Measurements from ENCODE around the gene FOXO4.

The FOXO4 gene

DNA sequence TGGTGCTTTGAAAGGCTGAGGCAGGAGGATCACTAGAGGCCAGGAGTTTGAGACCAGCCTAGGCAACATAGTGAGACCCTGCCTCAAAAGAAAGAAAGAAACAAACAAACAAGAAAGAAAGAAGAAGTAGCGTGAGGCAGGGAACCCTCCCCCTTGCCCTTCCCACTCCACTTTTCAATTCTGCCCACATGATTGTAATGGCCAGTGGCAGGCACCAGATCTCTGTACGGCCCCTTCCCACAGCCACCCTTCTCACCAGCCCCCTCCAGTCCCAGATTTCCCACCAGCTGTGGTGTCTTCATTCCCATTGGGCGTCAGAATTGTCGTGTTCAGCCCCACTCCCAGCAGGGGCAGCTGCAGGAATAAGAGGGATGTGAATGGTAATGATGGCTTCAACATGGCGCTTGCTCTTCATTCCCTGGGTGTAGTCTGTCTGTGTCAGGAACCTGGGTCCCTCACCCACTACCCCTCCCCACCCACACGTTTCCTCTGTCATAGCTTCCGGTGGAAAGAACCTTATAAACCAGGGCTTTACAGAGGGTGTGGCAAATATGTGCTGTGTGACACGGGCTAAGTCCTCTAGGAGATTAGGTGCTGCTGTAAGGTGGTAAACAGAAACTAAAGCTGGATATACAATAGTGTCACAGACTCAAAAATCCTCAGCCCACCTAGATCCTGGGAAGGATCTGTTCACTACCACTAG, 15.6 kb downstream of the FOXO4 start, which contains the start of gene IL2RG:
TSS of gene IL2RG (minus strand) at position 437 of the 703 bp plus-strand sequence. CDS start at position 399, 38 bp downstream.
- peak within 1 kb of the TSS; percentile 100 for H3K4me3 Mint-ChIP-seq
- H3K27ac Mint-ChIP-seq: peak within 1 kb of the TSS; percentile 96
- H3K27me3 Mint-ChIP-seq: no peaks in the 10 kb centered on the region
- H3K4me1 Mint-ChIP-seq: peaks cover 35% of the 10 kb centered on the region
- H3K9me3 Mint-ChIP-seq: no peaks in the 10 kb centered on the region
- peaks cover 21% of the 10 kb centered on the region for H3K36me3 Mint-ChIP-seq

DNA sequence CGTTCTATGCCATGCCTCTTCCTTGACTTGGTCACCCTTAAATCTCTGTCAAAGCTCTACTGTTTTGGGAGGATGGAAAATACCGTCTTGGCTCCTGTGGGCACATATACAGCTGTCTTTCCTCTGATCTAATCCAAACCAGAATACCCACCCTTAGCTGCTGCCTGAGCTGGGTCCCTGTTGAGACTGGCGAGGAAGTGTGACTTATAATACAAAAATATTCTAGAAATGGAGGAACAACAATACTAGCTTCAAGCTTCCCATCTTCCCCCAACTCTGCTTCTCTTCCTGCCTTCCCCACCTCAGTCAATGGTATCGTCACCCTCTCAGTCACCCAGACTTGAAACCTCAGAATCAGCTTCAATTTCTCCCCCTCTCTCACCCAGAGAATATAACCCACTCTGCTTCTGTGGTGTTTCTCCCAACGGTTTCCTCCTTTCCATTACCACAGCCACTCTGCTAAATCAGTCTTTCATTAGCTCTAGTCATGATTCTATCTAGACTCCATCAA, 16.3 kb downstream of the FOXO4 start:
- Mint-ChIP-seq H3K36me3 (peaks cover 17% of the 10 kb centered on the region), H3K4me3 (peak overlapping the region; percentile 100), H3K9me3 (no peaks in the 10 kb centered on the region), H3K27me3 (no peaks in the 10 kb centered on the region), H3K27ac (peak overlapping the region; percentile 96), H3K4me1 (peaks cover 31% of the 10 kb centered on the region)

DNA sequence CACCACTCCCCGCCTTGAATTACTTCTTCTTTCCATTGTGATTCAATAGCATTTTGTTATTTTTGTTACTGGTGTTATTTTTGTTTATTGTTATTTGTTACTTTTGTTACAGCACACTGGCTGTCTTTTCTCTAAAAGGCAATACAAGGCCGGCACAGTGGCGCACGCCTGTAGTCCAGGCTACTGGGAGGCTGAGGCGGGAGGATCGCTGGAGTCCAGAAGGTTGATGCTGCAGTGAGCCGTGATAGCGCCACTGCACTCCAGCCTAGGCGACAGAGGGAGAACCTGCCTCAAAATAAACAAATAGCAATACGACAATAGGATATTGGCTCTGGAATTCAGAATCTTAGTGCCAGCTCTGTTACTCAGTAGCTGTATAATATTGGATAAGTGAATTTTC, 21.7 kb downstream of the FOXO4 start:
- H3K4me1 Mint-ChIP-seq: peaks cover 39% of the 10 kb centered on the region
- H3K27me3 Mint-ChIP-seq: no peaks in the 10 kb centered on the region
- no peaks in the 10 kb centered on the region for H3K9me3 Mint-ChIP-seq
- H3K27ac Mint-ChIP-seq: peak overlapping the region; percentile 76
- peak overlapping the region; percentile 33 for H3K4me3 Mint-ChIP-seq
- no peaks in the 10 kb centered on the region for H3K36me3 Mint-ChIP-seq

DNA sequence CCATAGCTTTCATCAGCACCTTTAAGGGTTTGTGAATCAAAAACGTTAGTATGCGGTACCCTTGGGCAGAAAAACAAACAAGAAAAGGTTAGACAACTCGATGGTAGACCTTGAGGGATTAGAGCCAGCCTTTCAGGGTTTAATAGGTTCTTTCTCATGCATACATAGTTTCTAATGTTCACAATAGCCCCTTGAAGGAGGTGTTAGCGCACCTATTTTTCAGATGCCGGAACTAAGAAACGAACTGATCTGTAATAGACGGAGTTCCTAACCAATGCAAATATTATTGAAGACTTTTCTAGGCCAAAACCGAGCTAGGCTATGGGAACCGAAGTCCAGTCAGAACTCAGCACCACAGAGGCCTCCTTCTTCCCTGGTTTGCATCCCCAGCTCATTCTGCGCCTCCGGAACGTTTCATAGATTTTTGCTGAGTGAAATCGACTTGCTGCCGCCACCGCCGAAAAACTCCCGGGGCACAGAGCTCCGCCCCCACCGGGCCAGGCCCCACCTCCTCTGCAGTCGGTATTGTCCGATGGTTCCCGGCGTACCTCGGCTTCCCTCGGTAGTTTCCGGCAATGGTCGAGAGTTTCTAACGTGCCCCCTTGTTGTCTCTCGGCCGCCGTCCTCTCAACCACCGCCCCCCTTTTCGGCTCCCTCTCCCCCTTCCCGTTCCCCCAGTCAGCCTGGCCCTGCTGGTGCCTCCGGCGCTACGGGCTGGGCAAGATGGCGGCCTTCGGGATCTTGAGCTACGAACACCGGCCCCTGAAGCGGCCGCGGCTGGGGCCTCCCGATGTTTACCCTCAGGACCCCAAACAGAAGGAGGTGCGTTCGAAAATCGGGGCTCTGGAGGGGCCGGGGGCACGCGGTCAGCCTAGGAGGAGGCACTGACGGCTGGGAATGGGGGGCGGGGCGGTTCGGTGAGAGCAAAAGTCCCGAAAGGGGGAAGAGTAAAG, 22.7 kb downstream of the FOXO4 start, which contains the start of gene MED12:
TSS of gene MED12 (plus strand) at position 565 of the 953 bp plus-strand sequence. CDS start at position 724, 159 bp downstream.
- peak within 1 kb of the TSS; percentile 87 for H3K4me3 Mint-ChIP-seq
- H3K36me3 Mint-ChIP-seq: peaks cover 3% of the 10 kb centered on the region
- peak within 1 kb of the TSS; percentile 91 for H3K27ac Mint-ChIP-seq
- peaks cover 41% of the 10 kb centered on the region for H3K4me1 Mint-ChIP-seq
- no peaks in the 10 kb centered on the region for H3K9me3 Mint-ChIP-seq
- H3K27me3 Mint-ChIP-seq: no peaks in the 10 kb centered on the region

DNA sequence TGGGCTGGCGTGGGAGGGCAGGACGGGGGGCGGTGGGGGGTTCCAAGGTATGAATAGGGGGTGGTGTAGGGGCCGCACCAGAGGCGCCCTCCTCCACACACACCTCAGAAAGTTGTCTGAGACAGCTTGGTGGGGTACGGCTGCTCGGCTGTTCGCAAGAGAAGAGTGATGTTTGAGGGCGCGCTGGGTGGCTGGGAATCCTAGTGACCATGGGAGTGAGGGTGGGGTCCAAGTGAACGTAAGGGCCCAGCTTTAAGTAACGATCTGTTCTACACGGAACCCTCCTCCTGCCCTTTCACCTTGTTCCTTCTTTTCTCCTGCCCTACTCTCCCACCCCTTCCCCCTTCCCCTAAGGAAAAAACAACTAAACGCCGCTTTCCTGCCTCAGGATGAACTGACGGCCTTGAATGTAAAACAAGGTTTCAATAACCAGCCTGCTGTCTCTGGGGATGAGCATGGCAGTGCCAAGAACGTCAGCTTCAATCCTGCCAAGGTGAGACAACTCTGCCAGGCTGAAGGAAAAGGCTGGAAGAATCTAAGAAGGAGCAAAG, 23.4 kb downstream of the FOXO4 start:
- peak overlapping the region; percentile 87 for H3K4me3 Mint-ChIP-seq
- H3K9me3 Mint-ChIP-seq: no peaks in the 10 kb centered on the region
- H3K36me3 Mint-ChIP-seq: peaks cover 3% of the 10 kb centered on the region
- no peaks in the 10 kb centered on the region for H3K27me3 Mint-ChIP-seq
- H3K4me1 Mint-ChIP-seq: peaks cover 38% of the 10 kb centered on the region
- peak overlapping the region; percentile 30 for H3K27ac Mint-ChIP-seq

DNA sequence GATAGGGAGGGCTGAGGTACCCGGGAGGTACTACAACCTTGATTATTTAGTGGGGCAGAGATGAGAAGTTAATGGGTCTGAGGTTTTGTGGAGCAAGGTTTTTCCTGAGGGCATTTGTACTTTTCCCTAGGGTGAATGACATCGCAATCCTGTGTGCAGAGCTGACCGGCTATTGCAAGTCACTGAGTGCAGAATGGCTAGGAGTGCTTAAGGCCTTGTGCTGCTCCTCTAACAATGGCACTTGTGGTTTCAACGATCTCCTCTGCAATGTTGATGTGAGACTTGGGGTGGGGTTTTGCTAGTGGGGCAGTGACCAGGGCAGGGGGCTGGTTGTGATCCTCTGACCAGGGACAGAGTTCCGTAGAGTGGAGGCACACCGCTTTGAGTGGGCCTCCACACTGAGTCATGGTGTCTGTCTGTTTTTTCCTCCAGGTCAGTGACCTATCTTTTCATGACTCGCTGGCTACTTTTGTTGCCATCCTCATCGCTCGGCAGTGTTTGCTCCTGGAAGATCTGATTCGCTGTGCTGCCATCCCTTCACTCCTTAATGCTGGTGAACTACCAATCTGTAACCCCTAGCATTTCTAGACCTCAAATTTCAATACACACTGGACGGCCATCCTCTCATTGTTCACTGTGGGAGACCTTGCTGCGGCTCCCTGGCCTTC, 32.6 kb downstream of the FOXO4 start:
- Mint-ChIP-seq H3K9me3 (no peaks in the 10 kb centered on the region), H3K4me3 (no peak overlapping the region), H3K27ac (peak overlapping the region; percentile 96), H3K4me1 (peaks cover 16% of the 10 kb centered on the region), H3K27me3 (no peaks in the 10 kb centered on the region), H3K36me3 (peaks cover 10% of the 10 kb centered on the region)

DNA sequence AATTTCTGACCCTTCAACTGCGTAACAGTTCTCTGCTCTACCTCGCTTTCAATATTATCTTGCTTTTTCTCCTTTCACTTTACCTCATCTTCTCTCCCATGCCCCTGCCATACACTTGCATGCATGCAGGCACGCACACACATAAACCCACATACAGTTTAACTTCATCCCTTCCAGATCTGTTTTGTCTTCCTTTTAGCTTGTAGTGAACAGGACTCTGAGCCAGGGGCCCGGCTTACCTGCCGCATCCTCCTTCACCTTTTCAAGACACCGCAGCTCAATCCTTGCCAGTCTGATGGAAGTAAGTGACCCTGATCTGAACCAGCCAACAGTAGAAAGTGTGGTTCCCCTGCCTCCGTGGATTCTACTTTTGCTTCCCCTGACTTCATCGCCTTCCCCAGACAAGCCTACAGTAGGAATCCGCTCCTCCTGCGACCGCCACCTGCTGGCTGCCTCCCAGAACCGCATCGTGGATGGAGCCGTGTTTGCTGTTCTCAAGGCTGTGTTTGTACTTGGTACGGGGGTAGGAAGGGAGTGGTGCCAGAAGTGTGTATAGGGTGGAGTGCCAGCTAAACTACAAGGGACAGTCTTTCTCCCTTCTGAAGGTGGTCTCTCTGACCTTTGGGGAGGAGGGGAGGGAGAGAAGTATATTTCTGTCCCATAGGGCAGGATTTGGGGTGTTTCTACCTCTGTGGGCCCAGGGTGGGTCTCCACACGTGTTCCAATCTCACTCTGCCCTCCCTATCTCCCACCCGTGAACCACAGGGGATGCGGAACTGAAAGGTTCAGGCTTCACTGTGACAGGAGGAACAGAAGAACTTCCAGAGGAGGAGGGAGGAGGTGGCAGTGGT, 33.5 kb downstream of the FOXO4 start:
- Mint-ChIP-seq H3K4me1 (peaks cover 16% of the 10 kb centered on the region), H3K36me3 (peaks cover 10% of the 10 kb centered on the region), H3K27me3 (no peaks in the 10 kb centered on the region), H3K4me3 (peak overlapping the region; percentile 19), H3K9me3 (no peaks in the 10 kb centered on the region), H3K27ac (peak overlapping the region; percentile 96)

DNA sequence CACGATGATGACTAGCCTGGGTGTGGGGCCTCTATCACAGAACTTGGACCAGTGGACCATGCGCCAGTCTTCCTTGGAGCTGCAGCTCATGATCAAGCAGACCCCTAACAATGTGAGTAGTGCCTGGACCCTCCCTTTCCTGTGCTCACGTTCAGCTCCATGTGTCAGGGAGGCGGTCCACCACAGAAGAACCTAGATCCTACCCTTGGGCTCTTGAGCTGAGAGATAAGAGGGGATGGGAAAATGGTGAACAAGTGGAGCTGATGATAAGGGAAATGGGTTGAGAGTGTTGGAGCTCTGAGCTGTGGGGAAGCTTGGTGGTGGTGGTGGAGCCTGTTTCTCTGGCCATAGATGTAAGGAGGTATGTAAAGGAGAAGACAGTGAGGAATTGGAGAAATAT, 35.9 kb downstream of the FOXO4 start:
- no peak overlapping the region for H3K27ac Mint-ChIP-seq
- H3K4me1 Mint-ChIP-seq: peaks cover 16% of the 10 kb centered on the region
- no peak overlapping the region for H3K4me3 Mint-ChIP-seq
- no peaks in the 10 kb centered on the region for H3K9me3 Mint-ChIP-seq
- peaks cover 11% of the 10 kb centered on the region for H3K36me3 Mint-ChIP-seq
- H3K27me3 Mint-ChIP-seq: no peaks in the 10 kb centered on the region

DNA sequence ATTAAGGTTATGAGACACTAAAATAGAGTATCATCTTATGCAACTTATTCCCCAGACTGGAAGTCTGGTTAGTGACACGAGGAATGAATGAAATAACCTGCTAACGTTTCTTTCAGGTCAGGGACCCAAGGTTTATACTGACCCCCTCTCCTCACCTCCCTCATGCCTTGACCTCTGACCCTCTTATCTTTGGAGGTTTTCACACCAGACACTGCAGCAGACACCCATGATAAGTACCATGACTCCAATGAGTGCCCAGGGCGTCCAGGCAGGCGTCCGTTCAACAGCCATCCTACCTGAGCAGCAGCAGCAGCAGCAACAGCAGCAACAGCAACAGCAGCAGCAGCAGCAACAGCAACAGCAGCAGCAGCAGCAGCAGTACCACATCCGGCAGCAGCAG, 44.8 kb downstream of the FOXO4 start:
- Mint-ChIP-seq H3K27me3 (no peaks in the 10 kb centered on the region), H3K27ac (no peak overlapping the region), H3K36me3 (peaks cover 5% of the 10 kb centered on the region), H3K9me3 (no peaks in the 10 kb centered on the region), H3K4me3 (no peak overlapping the region), H3K4me1 (peaks cover 16% of the 10 kb centered on the region)

DNA sequence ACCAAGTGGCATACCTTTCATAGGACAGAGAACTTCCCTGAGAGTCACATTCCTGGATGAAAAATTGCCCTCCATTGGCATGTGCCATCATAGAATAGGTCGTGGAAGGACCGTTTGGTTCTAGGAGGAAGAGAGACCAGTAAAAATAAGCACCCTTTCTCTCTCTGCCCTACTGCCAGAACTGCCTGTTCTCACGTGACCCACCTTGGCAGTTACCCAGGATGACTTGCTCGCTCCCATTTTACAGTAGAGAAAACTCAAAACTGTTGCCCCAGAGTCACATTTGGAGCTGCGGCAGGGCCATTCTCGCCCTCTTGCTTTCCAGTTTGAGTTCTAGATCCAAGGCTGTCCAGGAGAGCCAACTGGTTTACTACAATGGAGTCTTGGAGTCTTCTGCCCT, 47.9 kb downstream of the FOXO4 start:
- no peaks in the 10 kb centered on the region for H3K9me3 Mint-ChIP-seq
- H3K27me3 Mint-ChIP-seq: no peaks in the 10 kb centered on the region
- no peak overlapping the region for H3K4me3 Mint-ChIP-seq
- H3K36me3 Mint-ChIP-seq: peaks cover 3% of the 10 kb centered on the region
- H3K27ac Mint-ChIP-seq: no peak overlapping the region
- H3K4me1 Mint-ChIP-seq: peaks cover 22% of the 10 kb centered on the region

DNA sequence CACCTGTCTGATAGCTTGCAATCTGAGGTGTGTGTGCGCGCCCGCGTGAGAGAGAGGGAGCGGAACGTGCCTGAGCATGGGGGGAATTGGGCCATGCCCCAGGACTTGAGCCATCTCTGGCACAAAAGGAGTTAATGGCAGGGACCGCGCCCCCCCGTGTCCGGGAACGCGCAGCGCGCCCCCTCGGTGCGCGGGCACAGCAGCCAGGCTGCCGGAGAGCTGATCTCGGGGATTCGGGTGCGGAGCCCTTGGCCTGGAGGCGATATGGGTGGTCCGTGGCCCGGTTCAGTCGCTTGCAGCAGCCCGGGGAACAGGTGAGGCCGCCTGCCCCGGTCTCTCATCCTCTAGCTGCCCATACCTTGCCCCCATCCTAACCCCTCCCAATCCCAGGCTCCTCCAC, 49.0 kb downstream of the FOXO4 start, which contains the start of gene NLGN3:
TSS of gene NLGN3 (plus strand) at position 191 of the 400 bp plus-strand sequence. CDS start 2,909 bp downstream, outside the sequence.
- no peaks in the 10 kb centered on the region for H3K36me3 Mint-ChIP-seq
- no peak within 1 kb of the TSS for H3K27ac Mint-ChIP-seq
- no peaks in the 10 kb centered on the region for H3K9me3 Mint-ChIP-seq
- H3K4me1 Mint-ChIP-seq: peaks cover 16% of the 10 kb centered on the region
- no peaks in the 10 kb centered on the region for H3K27me3 Mint-ChIP-seq
- H3K4me3 Mint-ChIP-seq: no peak within 1 kb of the TSS

DNA sequence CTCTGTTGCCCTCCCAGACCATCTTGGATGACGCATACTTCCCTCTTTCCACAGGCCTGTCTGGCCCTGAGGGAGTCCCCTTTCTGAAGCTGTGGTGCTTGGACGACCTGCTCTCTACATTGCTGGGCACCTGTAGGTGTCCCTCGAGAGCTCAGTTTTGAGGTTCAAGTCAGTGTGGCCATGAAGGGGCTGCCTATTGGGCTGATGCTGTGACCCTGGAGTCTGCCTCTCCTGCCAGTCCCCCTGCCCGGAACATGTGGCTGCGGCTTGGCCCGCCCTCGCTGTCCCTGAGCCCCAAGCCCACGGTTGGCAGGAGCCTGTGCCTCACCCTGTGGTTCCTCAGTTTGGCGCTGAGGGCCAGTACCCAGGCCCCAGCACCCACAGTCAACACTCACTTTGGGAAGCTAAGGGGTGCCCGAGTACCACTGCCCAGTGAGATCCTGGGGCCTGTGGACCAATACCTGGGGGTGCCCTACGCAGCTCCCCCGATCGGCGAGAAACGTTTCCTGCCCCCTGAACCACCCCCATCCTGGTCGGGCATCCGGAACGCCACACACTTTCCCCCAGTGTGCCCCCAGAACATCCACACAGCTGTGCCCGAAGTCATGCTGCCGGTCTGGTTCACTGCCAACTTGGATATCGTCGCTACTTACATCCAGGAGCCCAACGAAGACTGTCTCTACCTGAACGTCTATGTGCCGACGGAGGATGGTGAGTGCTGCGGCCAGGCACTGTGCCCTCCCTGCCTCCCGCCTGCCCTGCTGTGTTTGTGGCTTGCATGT, 52.0 kb downstream of the FOXO4 start:
- Mint-ChIP-seq H3K27me3 (no peaks in the 10 kb centered on the region), H3K4me3 (no peak overlapping the region), H3K27ac (no peak overlapping the region), H3K9me3 (no peaks in the 10 kb centered on the region), H3K36me3 (no peaks in the 10 kb centered on the region), H3K4me1 (peaks cover 12% of the 10 kb centered on the region)

DNA sequence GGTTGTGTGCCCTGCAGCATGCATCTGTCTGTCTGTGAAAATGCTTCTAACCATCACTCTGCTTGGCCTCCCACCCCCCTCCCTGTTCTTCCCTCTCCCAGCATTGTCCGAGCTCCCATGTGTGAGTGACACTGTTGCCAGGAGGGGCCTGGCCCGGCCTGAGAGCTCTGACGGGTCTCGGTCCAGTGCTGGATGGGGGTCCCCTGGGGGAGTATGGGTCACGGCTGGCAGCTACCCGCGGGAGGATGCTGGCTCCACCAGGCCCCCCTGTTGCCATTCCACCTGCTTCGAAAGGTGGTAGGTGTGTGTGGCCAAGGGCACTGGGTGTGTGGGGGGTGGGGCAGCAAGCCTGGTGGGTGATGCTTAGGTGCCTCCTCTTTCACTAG, 52.6 kb downstream of the FOXO4 start:
- no peaks in the 10 kb centered on the region for H3K9me3 Mint-ChIP-seq
- H3K27me3 Mint-ChIP-seq: no peaks in the 10 kb centered on the region
- H3K36me3 Mint-ChIP-seq: no peaks in the 10 kb centered on the region
- H3K4me3 Mint-ChIP-seq: no peak overlapping the region
- H3K27ac Mint-ChIP-seq: peak overlapping the region; percentile 23
- peaks cover 12% of the 10 kb centered on the region for H3K4me1 Mint-ChIP-seq

DNA sequence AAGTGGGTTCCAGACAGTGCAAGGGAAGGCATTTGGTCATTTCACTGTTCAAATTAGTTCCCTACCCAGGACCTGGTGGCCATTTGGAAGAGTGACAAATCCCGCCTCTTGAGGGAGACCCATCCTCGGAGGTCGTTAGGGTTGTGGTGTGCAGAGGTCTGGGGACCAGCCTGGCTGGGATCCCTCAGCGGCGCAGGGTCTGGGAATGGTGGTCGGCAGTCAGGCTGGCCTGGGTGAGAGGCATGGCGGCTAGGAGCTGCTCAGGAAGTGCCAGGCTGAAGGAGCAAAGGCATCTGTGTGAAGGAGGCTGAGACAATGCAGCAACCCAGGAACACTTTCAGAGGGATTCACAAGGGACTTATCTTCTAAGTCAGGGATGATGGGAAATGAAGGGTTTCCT, 55.7 kb downstream of the FOXO4 start:
- H3K27ac Mint-ChIP-seq: no peak overlapping the region
- no peaks in the 10 kb centered on the region for H3K27me3 Mint-ChIP-seq
- H3K9me3 Mint-ChIP-seq: no peaks in the 10 kb centered on the region
- H3K4me3 Mint-ChIP-seq: no peak overlapping the region
- H3K4me1 Mint-ChIP-seq: peaks cover 4% of the 10 kb centered on the region
- H3K36me3 Mint-ChIP-seq: no peaks in the 10 kb centered on the region

Data from activated naive CD4-positive, alpha-beta T cell treated with anti-CD3 and anti-CD28 coated beads, Interleukin-2, amount 50 U/mL, for 24 hours (primary cell).